SK-N-SH treated with all-trans-retinoic acid at 6 μM for 48 hours (cell line): ENCODE results near the gene COL23A1.

Source experiments
- ATAC-seq: fragments of 200-7000 bp; cut with Tn5 transposase; 3 replicates; pipeline ENCODE4 v1.9.1; 2020; ENCODE audit warnings: mild to moderate bottlenecking, moderate library complexity
- CREB5 ChIP-seq: fragments of 250-450 bp; sonication (Bioruptor Pico); IDR thresholded peaks from 2 replicates; pipeline ENCODE4 v1.5.1; 2020; ENCODE audit warnings: low read depth, mild to moderate bottlenecking, moderate library complexity
- CSDC2 ChIP-seq: fragments of 250-450 bp; sonication (Bioruptor Pico); IDR thresholded peaks from 2 replicates; pipeline ENCODE4 v1.5.0; 2020; ENCODE audit warnings: mild to moderate bottlenecking, moderate library complexity
- ESRRG ChIP-seq: fragments of 250-450 bp; sonication (Bioruptor Pico); IDR thresholded peaks from 2 replicates; pipeline ENCODE4 v1.6.1; 2021; ENCODE audit warnings: mild to moderate bottlenecking
- GLIS3 ChIP-seq: fragments of 250-450 bp; sonication (Bioruptor Pico); IDR thresholded peaks from 2 replicates; pipeline ENCODE4 v1.5.0; 2020; ENCODE audit warnings: mild to moderate bottlenecking, moderate library complexity
- OSR1 ChIP-seq: fragments of 250-450 bp; sonication (Bioruptor Pico); IDR thresholded peaks from 2 replicates; pipeline ENCODE4 v1.8.0; 2022; ENCODE audit warnings: moderate library complexity, mild to moderate bottlenecking, inconsistent platforms
- PATZ1 ChIP-seq: fragments of 250-450 bp; sonication (Bioruptor Pico); IDR thresholded peaks from 2 replicates; pipeline ENCODE4 v1.8.0; 2020; ENCODE audit warnings: mild to moderate bottlenecking, moderate library complexity, borderline replicate concordance
- POU6F1 ChIP-seq: fragments of 250-450 bp; sonication (Bioruptor Pico); IDR thresholded peaks from 2 replicates; pipeline ENCODE4 v1.8.0; 2021; ENCODE audit warnings: low read depth, mild to moderate bottlenecking, moderate library complexity, borderline replicate concordance
- PPARA ChIP-seq: fragments of 250-450 bp; sonication (Bioruptor Pico); IDR thresholded peaks from 2 replicates; pipeline ENCODE4 v1.5.0; 2020; ENCODE audit warnings: mild to moderate bottlenecking, borderline replicate concordance
- RARB ChIP-seq: fragments of 250-450 bp; sonication (Bioruptor Pico); IDR thresholded peaks from 2 replicates; pipeline ENCODE4 v1.8.0; 2021; ENCODE audit warnings: mild to moderate bottlenecking, moderate library complexity
- SNAI2 ChIP-seq: fragments of 250-450 bp; sonication (Bioruptor Pico); IDR thresholded peaks from 2 replicates; pipeline ENCODE4 v1.5.0; 2020; ENCODE audit warnings: mild to moderate bottlenecking, moderate library complexity
- TCF4 ChIP-seq: fragments of 250-450 bp; sonication (Bioruptor Pico); IDR thresholded peaks from 2 replicates; pipeline ENCODE4 v1.8.0; 2021; ENCODE audit warnings: mild to moderate bottlenecking, moderate library complexity, borderline replicate concordance
- TSHZ2 ChIP-seq: fragments of 250-450 bp; sonication (Bioruptor Pico); IDR thresholded peaks from 2 replicates; pipeline ENCODE4 v1.5.0; 2020; ENCODE audit warnings: mild to moderate bottlenecking, moderate library complexity
- ZC3H10 ChIP-seq: fragments of 250-450 bp; sonication (Bioruptor Pico); IDR thresholded peaks from 2 replicates; pipeline ENCODE4 v1.5.1; 2021; ENCODE audit warnings: mild to moderate bottlenecking, moderate library complexity
- ZFP3 ChIP-seq: fragments of 250-450 bp; sonication (Bioruptor Pico); IDR thresholded peaks from 2 replicates; pipeline ENCODE4 v1.5.0; 2020; ENCODE audit warnings: mild to moderate bottlenecking, moderate library complexity
- ZNF70 ChIP-seq: fragments of 450-650 bp; formaldehyde crosslinking; IDR thresholded peaks from 2 replicates; pipeline ENCODE4 v1.5.0; 2020; ENCODE audit warnings: mild to moderate bottlenecking, moderate library complexity
- TF ChIP-seq, protein P1 (sequence below): fragments of 250-450 bp; sonication (Bioruptor Pico); IDR thresholded peaks from 2 replicates; pipeline ENCODE4 v1.5.1; 2021; ENCODE audit warnings: mild to moderate bottlenecking, moderate library complexity

COL23A1 gene

GRCh38 chr5:178476972-178477754 is 113.0 kb downstream of the COL23A1 start:
- TF ChIP-seq PATZ1 (CRISPR knock-in tag) (no peak), PPARA (CRISPR knock-in tag) (no peak), CSDC2 (no peak), ZFP3 (CRISPR knock-in tag) (no peak), GLIS3 (CRISPR knock-in tag) (no peak), TCF4 (no peak), ZNF70 (CRISPR knock-in tag) (no peak), RARB (CRISPR knock-in tag) (no peak), POU6F1 (CRISPR knock-in tag) (no peak), ESRRG (CRISPR knock-in tag) (no peak), ZC3H10 (CRISPR knock-in tag) (no peak)
- TF ChIP-seq, protein P1, sequence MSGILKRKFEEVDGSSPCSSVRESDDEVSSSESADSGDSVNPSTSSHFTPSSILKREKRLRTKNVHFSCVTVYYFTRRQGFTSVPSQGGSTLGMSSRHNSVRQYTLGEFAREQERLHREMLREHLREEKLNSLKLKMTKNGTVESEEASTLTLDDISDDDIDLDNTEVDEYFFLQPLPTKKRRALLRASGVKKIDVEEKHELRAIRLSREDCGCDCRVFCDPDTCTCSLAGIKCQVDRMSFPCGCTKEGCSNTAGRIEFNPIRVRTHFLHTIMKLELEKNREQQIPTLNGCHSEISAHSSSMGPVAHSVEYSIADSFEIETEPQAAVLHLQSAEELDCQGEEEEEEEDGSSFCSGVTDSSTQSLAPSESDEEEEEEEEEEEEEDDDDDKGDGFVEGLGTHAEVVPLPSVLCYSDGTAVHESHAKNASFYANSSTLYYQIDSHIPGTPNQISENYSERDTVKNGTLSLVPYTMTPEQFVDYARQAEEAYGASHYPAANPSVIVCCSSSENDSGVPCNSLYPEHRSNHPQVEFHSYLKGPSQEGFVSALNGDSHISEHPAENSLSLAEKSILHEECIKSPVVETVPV (CRISPR knock-in tag), result no peak
- no peak for ATAC-seq

DNA sequence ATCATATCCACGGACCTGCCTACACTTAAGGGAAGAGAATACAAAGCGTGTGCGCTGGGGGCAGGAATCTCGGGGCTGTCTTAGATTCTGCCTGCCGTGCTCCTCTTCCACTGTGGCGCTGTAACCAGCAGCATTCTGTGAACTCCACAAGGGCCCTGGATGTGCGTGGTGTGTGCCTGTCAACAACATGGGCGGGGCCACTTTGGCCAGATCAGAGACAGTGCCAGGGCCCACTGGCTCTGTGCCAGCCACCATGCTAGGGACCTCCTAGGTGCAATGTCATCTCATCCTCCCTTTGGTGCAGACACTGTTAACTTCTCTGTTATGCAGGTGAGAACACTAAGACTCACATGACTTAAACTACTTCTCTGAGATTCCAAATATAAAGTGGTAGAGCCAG is 113.7 kb downstream of the COL23A1 start:
- TF ChIP-seq TSHZ2 (CRISPR knock-in tag), result no peak
- TF ChIP-seq ZFP3 (CRISPR knock-in tag), result no peak
- no peak for TF ChIP-seq ZNF70 (CRISPR knock-in tag)
- no peak for TF ChIP-seq CREB5
- no peak for TF ChIP-seq SNAI2
- no peak for TF ChIP-seq PPARA (CRISPR knock-in tag)
- TF ChIP-seq, protein P1 (CRISPR knock-in tag), result no peak
- no peak for TF ChIP-seq OSR1 (CRISPR knock-in tag)
- no peak for TF ChIP-seq RARB (CRISPR knock-in tag)
- no peak for TF ChIP-seq TCF4
- TF ChIP-seq GLIS3 (CRISPR knock-in tag), result no peak
- ATAC-seq, result no peak

DNA sequence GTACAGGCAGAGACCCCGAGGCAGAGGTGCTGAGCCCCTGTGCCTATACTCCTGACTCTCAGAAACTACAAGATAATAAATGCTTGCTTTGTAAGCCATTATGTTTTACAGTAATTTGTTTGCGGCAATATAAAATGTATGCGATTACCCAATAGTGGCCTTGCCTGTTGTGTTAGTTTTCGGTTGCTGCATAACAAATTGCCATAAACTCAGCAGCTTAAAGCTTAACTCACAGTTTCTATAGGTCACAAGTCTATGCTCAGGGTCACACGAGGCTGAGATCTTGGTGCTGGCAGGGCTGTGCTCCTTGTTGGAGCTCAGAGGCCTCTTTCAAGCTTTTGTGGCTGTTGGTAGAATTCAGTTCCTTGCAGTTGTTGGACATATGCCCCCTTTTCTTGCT is 114.8 kb downstream of the COL23A1 start:
- TF ChIP-seq ZC3H10 (CRISPR knock-in tag) (no peak), RARB (CRISPR knock-in tag) (no peak), ZNF70 (CRISPR knock-in tag) (no peak), OSR1 (CRISPR knock-in tag) (no peak), PATZ1 (CRISPR knock-in tag) (no peak), CSDC2 (no peak), SNAI2 (no peak), TSHZ2 (CRISPR knock-in tag) (no peak)
- TF ChIP-seq, all 23 proteins: peak for 0
- no peak for ATAC-seq
